PC-9 (cell line): Measurements from ENCODE around the gene NPIPB12. TPM values are rescaled to one million over a fixed set of nuclear protein-coding genes. Genes with fewer than 3 reads are reported as not detected.

Experiments used
- total RNA-seq: library from RNA; stranded (reverse); gene quantifications from 2 replicates; pipeline ENCODE4 v1.2.3, GENCODE V29; 2021

The NPIPB12 gene
- total RNA-seq, 1 experiment from 2014 or later: 108 TPM

Other genes starting within 250 kb of the NPIPB12 start
- gene NPIPB11, start 99.7 kb downstream of the NPIPB12 start, total RNA-seq: 3.7 and 4.5 TPM in 2 replicates
- gene BOLA2, start 52.1 kb downstream of the NPIPB12 start, total RNA-seq: 22.6 and 24.8 TPM in 2 replicates
- 94.6 and 149 TPM in 2 replicates for gene SLX1B, start 51.9 kb downstream of the NPIPB12 start, total RNA-seq
- 11.1 and 16.7 TPM in 2 replicates for gene SULT1A4, start 46.5 kb downstream of the NPIPB12 start, total RNA-seq
- gene SPN, start 156.8 kb upstream of the NPIPB12 start, total RNA-seq: 0.15 and 0.17 TPM in 2 replicates
- 247 and 310 TPM in 2 replicates for gene QPRT, start 172.8 kb upstream of the NPIPB12 start, total RNA-seq
- gene C16orf54, start 239.6 kb upstream of the NPIPB12 start, total RNA-seq: not detected in 2 replicates